ENCODE data around the gene TMEM176A.

- TF ChIP-seq POLR2AphosphoS5 (IDR thresholded peaks at IDR 0.05) (no peak), CTCF (IDR thresholded peaks at IDR 0.05; ENCODE audit: poor library complexity, severe bottlenecking) (no peak)
Measured at GRCh38 chr7:150800581-150801241, at the start of gene TMEM176A.
